Panc1 (cell line): Measurements from ENCODE around the gene RAB6B. TPM values are rescaled to one million over a fixed set of nuclear protein-coding genes. Genes with fewer than 3 reads are reported as not detected.

Experiments used
- ATAC-seq: fragments of 200-7000 bp; cut with Tn5 transposase; 2 replicates; pipeline ENCODE4 v1.9.1; 2020; ENCODE audit warnings: mild to moderate bottlenecking, moderate library complexity
- BruUV-seq: library from RNA; stranded (reverse); fragments of 400-500 nt; replicated peaks from 2 replicates; lab custom pipeline; 2021; lab: Mats Ljungman, UMichigan
- CTCF ChIA-PET: fragments of 300-600 bp; sonication (Branson Sonifier 250); formaldehyde crosslinking; loops from one replicate; lab custom pipeline; 2022; ENCODE audit warnings: antibody characterized with exemption; lab: Charles Lee
- POLR2A ChIA-PET: fragments of 300-600 bp; sonication (Branson Sonifier 250); formaldehyde crosslinking; loops from one replicate; lab custom pipeline; 2022; ENCODE audit warnings: antibody characterized with exemption; lab: Charles Lee
- DNase-seq: peaks from one replicate; pipeline ENCODE4 v3.0.0-alpha.2; 2010; ENCODE audit warnings: low read depth, low spot score
- H3K27ac ChIP-seq: 2 replicates; pipeline ENCODE4 v1.5.1; 2011; ENCODE audit warnings: mild to moderate bottlenecking, low read length, inconsistent platforms
- H3K27me3 ChIP-seq: fragments of 200-500 bp; sonication (Bioruptor generic); 2 replicates; pipeline ENCODE4 v1.6.0; 2014; ENCODE audit warnings: low read length, inconsistent platforms; ENCODE audit not compliant: control insufficient read depth, insufficient read depth
- H3K36me3 ChIP-seq: fragments of 200-500 bp; sonication (Bioruptor generic); 2 replicates; pipeline ENCODE4 v1.5.1; 2014; ENCODE audit warnings: inconsistent platforms, mild to moderate bottlenecking, low read length, moderate library complexity; ENCODE audit not compliant: control insufficient read depth, insufficient read depth
- H3K4me1 ChIP-seq: 2 replicates; pipeline ENCODE4 v1.5.1; 2011; ENCODE audit warnings: inconsistent platforms, mild to moderate bottlenecking, low read length, moderate library complexity; ENCODE audit not compliant: control insufficient read depth, insufficient read depth
- H3K4me3 ChIP-seq, 2 experiments: 2 replicates each; pipeline ENCODE4 v1.5.1; 2011 to 2012; ENCODE audit warnings: low read depth in 2 of 2, low read length in 2 of 2, mild to moderate bottlenecking in 2 of 2, inconsistent platforms in 1 of 2, moderate library complexity in 1 of 2
- H3K9me3 ChIP-seq: fragments of 200-500 bp; sonication (Bioruptor generic); 2 replicates; pipeline ENCODE4 v1.5.1; 2014; ENCODE audit warnings: low read depth, mild to moderate bottlenecking, inconsistent platforms, low read length, moderate library complexity; ENCODE audit not compliant: control insufficient read depth, insufficient read depth
- POLR2AphosphoS5 ChIP-seq: IDR thresholded peaks from 2 replicates; pipeline ENCODE4 v1.6.1; 2012; ENCODE audit warnings: mild to moderate bottlenecking, low read depth, low read length, moderate library complexity
- SIN3A ChIP-seq: IDR thresholded peaks from 2 replicates; pipeline ENCODE4 v1.6.1; 2012; ENCODE audit warnings: low read depth, mild to moderate bottlenecking, low read length, moderate library complexity, borderline replicate concordance; ENCODE audit not compliant: insufficient read depth
- TCF7L2 ChIP-seq: IDR thresholded peaks from 2 replicates; pipeline ENCODE4 v1.6.1; 2011; ENCODE audit warnings: mild to moderate bottlenecking, low read depth, low read length, inconsistent platforms
- in situ Hi-C: cut with HindIII; loops from 2 replicates; pipeline ENCODE4 v1.10.0; 2016; ENCODE audit warnings: low sequenced_read_pairs, low pct_unique_long_range_greater_than_20kb
- intact Hi-C: fragments of 100-400 bp; cut with micrococcal nuclease; formaldehyde crosslinking; loops from one replicate; pipeline ENCODE4 v1.10.0; 2022; ENCODE audit not compliant: unreplicated experiment
- total RNA-seq: library from RNA; stranded (reverse); gene quantifications from one replicate; pipeline ENCODE4 v1.2.1, GENCODE V29; 2021; ENCODE audit not compliant: unreplicated experiment
- TF ChIP-seq, protein P1 (sequence below): fragments of 450-650 bp; IDR thresholded peaks from 2 replicates; pipeline ENCODE4 v1.5.1; 2017; ENCODE audit warnings: mild to moderate bottlenecking
- TF ChIP-seq, protein P2 (sequence below), 2 experiments: IDR thresholded peaks; 2 replicates each; pipeline ENCODE4 v1.6.1; 2011 to 2012; ENCODE audit warnings: low read depth in 2 of 2, control low read depth in 1 of 2, low read length in 1 of 2, mild to moderate bottlenecking in 1 of 2, moderate library complexity in 1 of 2; ENCODE audit not compliant: insufficient read depth in 1 of 2

Gene RAB6B
- total RNA-seq, 1 experiment from 2014 or later = 49.2 TPM

DNA sequence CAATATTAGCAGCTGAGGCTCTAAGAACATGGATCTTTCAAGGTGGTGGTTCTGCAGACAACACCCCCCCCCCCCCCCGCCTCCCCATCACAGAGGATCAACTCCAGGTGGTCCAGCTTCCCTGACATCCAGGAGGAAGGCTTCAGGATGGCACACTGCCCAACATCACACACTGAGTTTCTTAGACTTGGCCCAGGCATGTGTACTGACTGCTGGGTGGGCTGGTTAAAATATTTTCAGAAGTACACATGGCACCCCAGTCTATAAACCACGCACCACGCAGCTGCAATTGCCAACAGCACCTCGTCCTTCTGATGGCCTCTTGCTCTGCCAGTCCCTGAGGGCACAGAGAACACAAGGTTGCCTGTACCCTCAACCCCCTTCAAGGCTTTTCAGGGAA lies 68.0 kb downstream of the RAB6B start:
- intact Hi-C loops (no loop called here), in situ Hi-C loops (no loop called here)
- no peaks in the 10 kb centered on the region for H3K36me3 ChIP-seq
- H3K4me1 ChIP-seq = no peaks in the 10 kb centered on the region
- no peak for ATAC-seq
- TF ChIP-seq TCF7L2 = no peak
- TF ChIP-seq, protein P1, sequence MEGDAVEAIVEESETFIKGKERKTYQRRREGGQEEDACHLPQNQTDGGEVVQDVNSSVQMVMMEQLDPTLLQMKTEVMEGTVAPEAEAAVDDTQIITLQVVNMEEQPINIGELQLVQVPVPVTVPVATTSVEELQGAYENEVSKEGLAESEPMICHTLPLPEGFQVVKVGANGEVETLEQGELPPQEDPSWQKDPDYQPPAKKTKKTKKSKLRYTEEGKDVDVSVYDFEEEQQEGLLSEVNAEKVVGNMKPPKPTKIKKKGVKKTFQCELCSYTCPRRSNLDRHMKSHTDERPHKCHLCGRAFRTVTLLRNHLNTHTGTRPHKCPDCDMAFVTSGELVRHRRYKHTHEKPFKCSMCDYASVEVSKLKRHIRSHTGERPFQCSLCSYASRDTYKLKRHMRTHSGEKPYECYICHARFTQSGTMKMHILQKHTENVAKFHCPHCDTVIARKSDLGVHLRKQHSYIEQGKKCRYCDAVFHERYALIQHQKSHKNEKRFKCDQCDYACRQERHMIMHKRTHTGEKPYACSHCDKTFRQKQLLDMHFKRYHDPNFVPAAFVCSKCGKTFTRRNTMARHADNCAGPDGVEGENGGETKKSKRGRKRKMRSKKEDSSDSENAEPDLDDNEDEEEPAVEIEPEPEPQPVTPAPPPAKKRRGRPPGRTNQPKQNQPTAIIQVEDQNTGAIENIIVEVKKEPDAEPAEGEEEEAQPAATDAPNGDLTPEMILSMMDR = no peak
- TF ChIP-seq, protein P2, sequence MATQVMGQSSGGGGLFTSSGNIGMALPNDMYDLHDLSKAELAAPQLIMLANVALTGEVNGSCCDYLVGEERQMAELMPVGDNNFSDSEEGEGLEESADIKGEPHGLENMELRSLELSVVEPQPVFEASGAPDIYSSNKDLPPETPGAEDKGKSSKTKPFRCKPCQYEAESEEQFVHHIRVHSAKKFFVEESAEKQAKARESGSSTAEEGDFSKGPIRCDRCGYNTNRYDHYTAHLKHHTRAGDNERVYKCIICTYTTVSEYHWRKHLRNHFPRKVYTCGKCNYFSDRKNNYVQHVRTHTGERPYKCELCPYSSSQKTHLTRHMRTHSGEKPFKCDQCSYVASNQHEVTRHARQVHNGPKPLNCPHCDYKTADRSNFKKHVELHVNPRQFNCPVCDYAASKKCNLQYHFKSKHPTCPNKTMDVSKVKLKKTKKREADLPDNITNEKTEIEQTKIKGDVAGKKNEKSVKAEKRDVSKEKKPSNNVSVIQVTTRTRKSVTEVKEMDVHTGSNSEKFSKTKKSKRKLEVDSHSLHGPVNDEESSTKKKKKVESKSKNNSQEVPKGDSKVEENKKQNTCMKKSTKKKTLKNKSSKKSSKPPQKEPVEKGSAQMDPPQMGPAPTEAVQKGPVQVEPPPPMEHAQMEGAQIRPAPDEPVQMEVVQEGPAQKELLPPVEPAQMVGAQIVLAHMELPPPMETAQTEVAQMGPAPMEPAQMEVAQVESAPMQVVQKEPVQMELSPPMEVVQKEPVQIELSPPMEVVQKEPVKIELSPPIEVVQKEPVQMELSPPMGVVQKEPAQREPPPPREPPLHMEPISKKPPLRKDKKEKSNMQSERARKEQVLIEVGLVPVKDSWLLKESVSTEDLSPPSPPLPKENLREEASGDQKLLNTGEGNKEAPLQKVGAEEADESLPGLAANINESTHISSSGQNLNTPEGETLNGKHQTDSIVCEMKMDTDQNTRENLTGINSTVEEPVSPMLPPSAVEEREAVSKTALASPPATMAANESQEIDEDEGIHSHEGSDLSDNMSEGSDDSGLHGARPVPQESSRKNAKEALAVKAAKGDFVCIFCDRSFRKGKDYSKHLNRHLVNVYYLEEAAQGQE (IDR thresholded peaks at IDR 0.05; ENCODE audit: insufficient read depth in 1 of 2, low read depth in 2 of 2, low read length in 1 of 2) = no peak
- no peak for TF ChIP-seq SIN3A
- TF ChIP-seq POLR2AphosphoS5 = no peak
- H3K9me3 ChIP-seq = no peaks in the 10 kb centered on the region
- H3K27ac ChIP-seq = no peak overlapping the region
- no TSS peak for BruUV-seq
- H3K27me3 ChIP-seq = no peaks in the 10 kb centered on the region
- no peak overlapping the region for H3K4me3 ChIP-seq
- CTCF ChIA-PET = no interaction called here
- POLR2A ChIA-PET = no interaction called here
- no peak for DNase-seq

DNA sequence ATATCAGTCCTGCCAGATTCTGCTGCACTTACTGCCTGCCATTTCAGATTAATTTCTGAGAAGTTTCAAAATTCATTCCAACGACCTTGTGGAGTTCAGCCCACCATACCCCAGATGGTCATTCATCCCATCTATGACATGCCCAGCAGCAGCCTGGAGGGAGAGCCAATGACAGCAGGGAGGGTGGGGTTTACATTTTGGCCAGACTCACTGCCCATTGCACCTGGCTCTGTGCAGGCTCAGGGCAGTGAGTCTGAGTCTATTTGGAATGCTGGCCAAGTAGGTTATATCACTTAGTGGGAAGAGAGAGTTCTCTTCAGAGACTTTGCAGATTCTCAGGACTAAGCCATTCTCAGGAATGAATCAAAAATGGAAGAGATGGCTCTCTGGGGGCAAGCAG lies 68.5 kb downstream of the RAB6B start:
- Histone ChIP-seq H3K4me3 (no peak overlapping the region), H3K27ac (no peak overlapping the region), H3K36me3 (no peaks in the 10 kb centered on the region), H3K27me3 (no peaks in the 10 kb centered on the region), H3K4me1 (no peaks in the 10 kb centered on the region), H3K9me3 (no peaks in the 10 kb centered on the region)
- in situ Hi-C loops (no loop called here), intact Hi-C loops (no loop called here)
- POLR2A ChIA-PET = no interaction called here
- no TSS peak for BruUV-seq
- DNase-seq (no peak), ATAC-seq (no peak)
- CTCF ChIA-PET = no interaction called here
- TF ChIP-seq, protein P2 (IDR thresholded peaks at IDR 0.05; ENCODE audit: insufficient read depth in 1 of 2, low read depth in 2 of 2, low read length in 1 of 2) = no peak
- TF ChIP-seq POLR2AphosphoS5 (no peak), TCF7L2 (no peak), SIN3A (no peak)
- TF ChIP-seq, protein P1 = no peak
